Caco-2 (cell line): ENCODE measurements around the gene SLC47A2. TPM values are rescaled to one million over a fixed set of nuclear protein-coding genes. Genes with fewer than 3 reads are reported as not detected.

Source experiments
- BruUV-seq: library from RNA; stranded (reverse); fragments of 400-500 nt; replicated peaks from 2 replicates; lab custom pipeline; 2021; lab: Mats Ljungman, UMichigan
- CTCF ChIA-PET: fragments of 300-600 bp; sonication (Branson Sonifier 250); formaldehyde crosslinking; loops from one replicate; lab custom pipeline; 2022; ENCODE audit warnings: antibody characterized with exemption; lab: Charles Lee
- POLR2A ChIA-PET: fragments of 300-600 bp; sonication (Branson Sonifier 250); formaldehyde crosslinking; loops from one replicate; lab custom pipeline; 2022; ENCODE audit warnings: antibody characterized with exemption; lab: Charles Lee
- DNase-seq, 2 experiments: peaks; one replicate each; pipeline versions ENCODE4 v3.0.0 to v3.0.0-alpha.2; 2020 to 2022
- H3K27me3 ChIP-seq: replicated peaks from 2 replicates; pipeline ENCODE4 v1.6.0; 2011; ENCODE audit warnings: low read length; ENCODE audit not compliant: control insufficient read depth, insufficient read depth
- H3K36me3 ChIP-seq: 2 replicates; pipeline ENCODE4 v1.5.1; 2011; ENCODE audit warnings: low read length; ENCODE audit not compliant: control insufficient read depth, insufficient read depth
- H3K4me1 ChIP-seq: fragments of 250-450 bp; sonication (Bioruptor Pico); 2 replicates; pipeline ENCODE4 v1.5.1; 2020; ENCODE audit warnings: mild to moderate bottlenecking
- H3K4me3 ChIP-seq: 2 replicates; pipeline ENCODE4 v1.5.1; 2011; ENCODE audit warnings: low read depth, mild to moderate bottlenecking, control low read depth, low read length
- H3K9me3 ChIP-seq: fragments of 250-450 bp; sonication (Bioruptor Pico); 2 replicates; pipeline ENCODE4 v1.5.1; 2020; ENCODE audit warnings: mild to moderate bottlenecking, moderate library complexity
- H3K27ac Mint-ChIP-seq: one replicate; pipeline ENCODE4 v1.8.0; 2022; ENCODE audit warnings: mixed read lengths; ENCODE audit not compliant: unreplicated experiment
- H3K27me3 Mint-ChIP-seq: one replicate; pipeline ENCODE4 v1.8.0; 2022; ENCODE audit warnings: mixed read lengths; ENCODE audit not compliant: insufficient read depth, unreplicated experiment
- H3K36me3 Mint-ChIP-seq: one replicate; pipeline ENCODE4 v1.8.0; 2022; ENCODE audit warnings: mild to moderate bottlenecking, mixed read lengths; ENCODE audit not compliant: insufficient read depth, unreplicated experiment
- H3K4me1 Mint-ChIP-seq: one replicate; pipeline ENCODE4 v1.8.0; 2022; ENCODE audit warnings: low read depth, mixed read lengths; ENCODE audit not compliant: unreplicated experiment
- H3K4me3 Mint-ChIP-seq: one replicate; pipeline ENCODE4 v1.8.0; 2022; ENCODE audit warnings: mild to moderate bottlenecking, moderate library complexity, mixed read lengths; ENCODE audit not compliant: unreplicated experiment
- H3K9me3 Mint-ChIP-seq: one replicate; pipeline ENCODE4 v1.8.0; 2022; ENCODE audit warnings: mixed read lengths; ENCODE audit not compliant: unreplicated experiment
- intact Hi-C: fragments of 100-400 bp; cut with micrococcal nuclease; formaldehyde crosslinking; loops from one replicate; pipeline ENCODE4 v1.10.0; 2022; ENCODE audit not compliant: unreplicated experiment
- total RNA-seq: library from RNA; stranded (reverse); gene quantifications from 2 replicates; pipeline ENCODE4 v1.2.3, GENCODE V29; 2022
- TF ChIP-seq, protein P1 (sequence below), 2 experiments: fragments of 200-600 bp in 1 of 2; IDR thresholded peaks; 1 replicate in 1 of 2; 2 replicates in 1 of 2; pipeline versions ENCODE4 v1.5.1 to v1.8.0; 2011 to 2022; ENCODE audit warnings: antibody characterized with exemption in 1 of 2, control low read depth in 1 of 2, inconsistent platforms in 1 of 2, low read depth in 1 of 2, low read length in 1 of 2, mild to moderate bottlenecking in 1 of 2, moderate library complexity in 1 of 2; ENCODE audit not compliant: insufficient read depth in 1 of 2, severe bottlenecking in 1 of 2, unreplicated experiment in 1 of 2

SLC47A2 gene
- total RNA-seq, 1 experiment from 2014 or later = 0.20 TPM

GRCh38 chr17:19728084-19728495, 11.7 kb upstream of the SLC47A2 start:
- H3K27ac Mint-ChIP-seq = no peak overlapping the region
- Histone ChIP-seq H3K9me3 (no peaks in the 10 kb centered on the region), H3K4me3 (no peak overlapping the region), H3K36me3 (no peaks in the 10 kb centered on the region), H3K4me1 (no peaks in the 10 kb centered on the region), H3K27me3 (no peaks in the 10 kb centered on the region)
- H3K4me3 Mint-ChIP-seq = no peak overlapping the region
- no peaks in the 10 kb centered on the region for H3K27me3 Mint-ChIP-seq
- no peak for DNase-seq
- H3K4me1 Mint-ChIP-seq = no peaks in the 10 kb centered on the region
- POLR2A ChIA-PET = no interaction called here
- intact Hi-C loops = no loop called here
- no peaks in the 10 kb centered on the region for H3K9me3 Mint-ChIP-seq
- TF ChIP-seq, protein P1, sequence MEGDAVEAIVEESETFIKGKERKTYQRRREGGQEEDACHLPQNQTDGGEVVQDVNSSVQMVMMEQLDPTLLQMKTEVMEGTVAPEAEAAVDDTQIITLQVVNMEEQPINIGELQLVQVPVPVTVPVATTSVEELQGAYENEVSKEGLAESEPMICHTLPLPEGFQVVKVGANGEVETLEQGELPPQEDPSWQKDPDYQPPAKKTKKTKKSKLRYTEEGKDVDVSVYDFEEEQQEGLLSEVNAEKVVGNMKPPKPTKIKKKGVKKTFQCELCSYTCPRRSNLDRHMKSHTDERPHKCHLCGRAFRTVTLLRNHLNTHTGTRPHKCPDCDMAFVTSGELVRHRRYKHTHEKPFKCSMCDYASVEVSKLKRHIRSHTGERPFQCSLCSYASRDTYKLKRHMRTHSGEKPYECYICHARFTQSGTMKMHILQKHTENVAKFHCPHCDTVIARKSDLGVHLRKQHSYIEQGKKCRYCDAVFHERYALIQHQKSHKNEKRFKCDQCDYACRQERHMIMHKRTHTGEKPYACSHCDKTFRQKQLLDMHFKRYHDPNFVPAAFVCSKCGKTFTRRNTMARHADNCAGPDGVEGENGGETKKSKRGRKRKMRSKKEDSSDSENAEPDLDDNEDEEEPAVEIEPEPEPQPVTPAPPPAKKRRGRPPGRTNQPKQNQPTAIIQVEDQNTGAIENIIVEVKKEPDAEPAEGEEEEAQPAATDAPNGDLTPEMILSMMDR (IDR thresholded peaks at IDR 0.05; ENCODE audit: insufficient read depth in 1 of 2, low read depth in 1 of 2, low read length in 1 of 2, severe bottlenecking in 1 of 2, unreplicated experiment in 1 of 2) = no peak
- no peaks in the 10 kb centered on the region for H3K36me3 Mint-ChIP-seq
- CTCF ChIA-PET = interaction anchor here (0.7 kb wide), 1 partner anchor 38 kb away, joined by 3 read pairs; no protein-coding TSS in a partner anchor
- no TSS peak for BruUV-seq

DNA sequence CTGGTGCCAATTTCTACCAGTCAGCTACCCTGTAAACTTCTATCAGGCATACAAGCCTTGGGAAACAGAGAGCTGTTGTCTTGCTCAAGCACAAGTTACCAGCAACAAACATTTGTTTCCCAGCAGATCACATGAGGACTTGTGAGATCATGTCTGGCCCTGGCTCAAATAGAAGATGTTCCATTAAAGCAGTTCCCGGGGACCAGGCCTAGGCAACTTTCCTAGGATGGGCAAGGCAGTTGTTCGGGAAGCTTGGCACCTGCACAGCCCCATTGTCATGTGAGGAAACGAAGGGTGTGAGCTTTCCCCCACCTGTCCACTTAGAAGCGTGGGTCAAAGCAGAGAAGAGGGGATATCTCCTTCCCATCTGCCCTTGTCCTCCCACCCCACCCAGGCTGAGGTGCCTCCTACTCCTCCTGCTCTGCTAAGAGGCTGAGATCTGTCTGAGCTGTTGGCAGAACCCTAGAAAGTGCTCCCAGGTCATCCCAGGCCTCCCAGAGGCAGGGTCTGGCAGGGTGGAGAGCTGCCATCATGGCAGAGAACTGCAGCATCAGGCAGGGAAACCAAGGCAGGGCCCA, 11.2 kb upstream of the SLC47A2 start:
- Histone ChIP-seq H3K4me3 (no peak overlapping the region), H3K4me1 (no peaks in the 10 kb centered on the region), H3K36me3 (no peaks in the 10 kb centered on the region), H3K27me3 (no peaks in the 10 kb centered on the region), H3K9me3 (no peaks in the 10 kb centered on the region)
- intact Hi-C loops = no loop called here
- TF ChIP-seq, protein P1 (IDR thresholded peaks at IDR 0.05; ENCODE audit: insufficient read depth in 1 of 2, low read depth in 1 of 2, low read length in 1 of 2, severe bottlenecking in 1 of 2, unreplicated experiment in 1 of 2) = no peak
- no TSS peak for BruUV-seq
- ChIA-PET CTCF (interaction anchor here (0.7 kb wide), 1 partner anchor 39 kb away, joined by 3 read pairs; no protein-coding TSS in a partner anchor), POLR2A (no interaction called here)
- no peak for DNase-seq
- Mint-ChIP-seq H3K27me3 (no peaks in the 10 kb centered on the region), H3K9me3 (no peaks in the 10 kb centered on the region), H3K4me1 (no peaks in the 10 kb centered on the region), H3K36me3 (no peaks in the 10 kb centered on the region), H3K27ac (no peak overlapping the region), H3K4me3 (no peak overlapping the region)

DNA sequence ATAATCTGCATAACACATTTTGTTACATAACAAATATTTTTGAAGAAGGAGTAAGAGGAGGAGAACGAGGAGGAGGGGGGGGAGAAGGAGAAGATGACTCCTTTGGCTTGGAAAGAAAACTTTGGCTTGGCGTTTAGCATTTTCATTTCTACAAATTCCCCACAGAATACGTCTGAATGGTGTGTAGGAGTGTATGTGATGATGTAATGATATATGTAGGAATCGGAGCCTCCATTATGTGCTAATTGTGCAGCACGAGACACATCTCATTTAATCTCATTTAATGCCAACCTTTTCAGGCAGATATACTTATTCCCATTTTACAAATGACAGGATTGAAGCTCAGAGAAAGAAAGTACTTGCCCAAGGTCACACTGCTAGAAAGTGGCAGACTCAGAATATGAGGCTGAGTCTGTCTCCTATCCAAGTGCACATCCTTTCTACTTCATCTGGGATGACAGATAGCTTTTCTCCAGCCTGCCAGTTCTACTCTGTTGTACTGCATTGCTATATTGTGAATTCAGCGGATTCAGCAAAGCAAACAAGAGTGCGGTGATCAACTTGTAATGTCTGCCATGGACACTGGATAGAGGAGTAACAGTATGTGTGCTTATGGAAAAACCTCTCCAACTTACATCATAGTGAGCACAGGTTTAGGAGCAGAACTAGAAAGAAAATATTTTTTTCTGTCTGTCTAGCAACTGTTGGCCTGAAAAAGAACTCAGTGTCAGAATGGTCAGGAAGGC, 10.4 kb upstream of the SLC47A2 start:
- CTCF ChIA-PET = no interaction called here
- H3K4me1 ChIP-seq = no peaks in the 10 kb centered on the region
- no peak overlapping the region for H3K27ac Mint-ChIP-seq

More for the DNA sequence above, 10.4 kb upstream of the SLC47A2 start:
- Mint-ChIP-seq H3K36me3 (no peaks in the 10 kb centered on the region), H3K9me3 (no peaks in the 10 kb centered on the region), H3K4me1 (no peaks in the 10 kb centered on the region), H3K4me3 (no peak overlapping the region), H3K27me3 (no peaks in the 10 kb centered on the region)
- POLR2A ChIA-PET = no interaction called here
- TF ChIP-seq, protein P1 (IDR thresholded peaks at IDR 0.05; ENCODE audit: insufficient read depth in 1 of 2, low read depth in 1 of 2, low read length in 1 of 2, severe bottlenecking in 1 of 2, unreplicated experiment in 1 of 2) = no peak
- intact Hi-C loops = no loop called here
- Histone ChIP-seq H3K9me3 (no peaks in the 10 kb centered on the region), H3K4me3 (no peak overlapping the region), H3K27me3 (no peaks in the 10 kb centered on the region), H3K36me3 (no peaks in the 10 kb centered on the region)
- no peak for DNase-seq
- no TSS peak for BruUV-seq
